ENCODE results near the gene EFS. TPM values are rescaled to one million over a fixed set of nuclear protein-coding genes. Genes with fewer than 3 reads are reported as not detected.
"Not testable (repeated sequence)": the region's sequence is repeated elsewhere in the genome, so short reads cannot be mapped to it uniquely, and the experiment has no call there.

Gene EFS
- total and polyA plus RNA-seq, 2 experiments from 2014 or later, result 9.7 to 21.9 TPM

GRCh38 chr14:23402296-23403138 is 37.5 kb upstream of the EFS start:
- Histone ChIP-seq H3K4me2 (no peak overlapping the region), H3K4me1 (ENCODE audit: insufficient read depth) (no peaks in the 10 kb centered on the region), H3K27ac (no peak overlapping the region), H3K4me3 (no peak overlapping the region), H3K9me2 (replicated peaks; ENCODE audit: insufficient read depth) (no peaks in the 10 kb centered on the region), H4K20me1 (ENCODE audit: insufficient read depth, poor library complexity, severe bottlenecking) (no peaks in the 10 kb centered on the region), H3K79me2 (no peaks in the 10 kb centered on the region), H2AFZ (no peak overlapping the region), H3K9me3 (ENCODE audit: low read depth) (no peaks in the 10 kb centered on the region), H3K36me3 (replicated peaks; ENCODE audit: insufficient read depth, low read depth) (no peaks in the 10 kb centered on the region), H3K27me3 (no peaks in the 10 kb centered on the region)
- TF ChIP-seq EZH2 (IDR thresholded peaks at IDR 0.05; ENCODE audit: borderline replicate concordance) (no peak), EZH2phosphoT487 (IDR thresholded peaks at IDR 0.05; ENCODE audit: low read depth, severe bottlenecking, unreplicated experiment) (no peak), CTCF (IDR thresholded peaks at IDR 0.05; ENCODE audit: poor library complexity) (no peak)
- peak; percentile 26 for DNase-seq (ENCODE audit: low spot score)
- WGBS (ENCODE audit: low lambda C conversion rate, missing lambda C conversion rate), result 61% methylated on average over 22 of the region's 25 CpGs

DNA sequence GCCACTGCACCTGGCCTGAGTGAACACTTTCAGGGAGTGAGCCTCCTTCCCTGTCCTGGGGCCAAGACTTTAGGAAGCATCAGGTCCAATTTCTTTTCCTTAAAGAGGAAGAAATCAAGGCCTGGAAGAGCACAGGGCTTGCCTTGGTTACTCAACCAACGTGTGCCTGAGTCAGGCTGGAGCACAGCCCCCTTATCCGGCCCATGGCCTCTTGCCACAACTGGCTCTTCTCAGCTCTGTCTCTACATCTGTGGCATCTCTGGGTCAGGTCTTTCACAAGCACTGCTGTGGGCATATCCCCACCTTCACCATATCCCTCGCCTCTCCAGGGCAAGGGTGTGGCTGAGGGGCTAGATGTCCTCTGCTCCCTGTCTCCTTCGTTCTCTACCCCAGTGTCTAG is 36.3 kb upstream of the EFS start:
- H3K27ac ChIP-seq, result no peak overlapping the region
- H3K9me3 ChIP-seq (ENCODE audit: low read depth), result no peaks in the 10 kb centered on the region
- no peak overlapping the region for H2AFZ ChIP-seq
- H3K9me2 ChIP-seq (replicated peaks; ENCODE audit: insufficient read depth), result no peaks in the 10 kb centered on the region
- no peaks in the 10 kb centered on the region for H3K4me1 ChIP-seq (ENCODE audit: insufficient read depth)
- no peak for DNase-seq (ENCODE audit: low spot score)
- TF ChIP-seq CTCF (IDR thresholded peaks at IDR 0.05; ENCODE audit: poor library complexity) (no peak), EZH2 (IDR thresholded peaks at IDR 0.05; ENCODE audit: borderline replicate concordance) (no peak), EZH2phosphoT487 (IDR thresholded peaks at IDR 0.05; ENCODE audit: low read depth, severe bottlenecking, unreplicated experiment) (no peak)
- no peak overlapping the region for H3K4me2 ChIP-seq
- no peaks in the 10 kb centered on the region for H3K27me3 ChIP-seq
- 93% methylated on average over 4 of the region's 4 CpGs for WGBS (ENCODE audit: low lambda C conversion rate, missing lambda C conversion rate)
- H3K4me3 ChIP-seq, result no peak overlapping the region
- H4K20me1 ChIP-seq (ENCODE audit: insufficient read depth, poor library complexity, severe bottlenecking), result no peaks in the 10 kb centered on the region
- no peaks in the 10 kb centered on the region for H3K79me2 ChIP-seq
- no peaks in the 10 kb centered on the region for H3K36me3 ChIP-seq (replicated peaks; ENCODE audit: insufficient read depth, low read depth)

GRCh38 chr14:23400496-23401149 is 35.7 kb upstream of the EFS start:
- not testable (repeated sequence) for DNase-seq (ENCODE audit: low spot score); H3K36me3 ChIP-seq (replicated peaks; ENCODE audit: insufficient read depth, low read depth)
- 94% methylated on average over 16 of the region's 16 CpGs for WGBS (ENCODE audit: low lambda C conversion rate, missing lambda C conversion rate)

GRCh38 chr14:23399591-23399990 is 34.6 kb upstream of the EFS start:
- no peaks in the 10 kb centered on the region for H4K20me1 ChIP-seq (ENCODE audit: insufficient read depth, poor library complexity, severe bottlenecking)
- H3K4me1 ChIP-seq (ENCODE audit: insufficient read depth), result no peaks in the 10 kb centered on the region
- H3K9me3 ChIP-seq (ENCODE audit: low read depth), result no peaks in the 10 kb centered on the region
- TF ChIP-seq CTCF (IDR thresholded peaks at IDR 0.05; ENCODE audit: poor library complexity) (no peak), EZH2 (IDR thresholded peaks at IDR 0.05; ENCODE audit: borderline replicate concordance) (no peak)
- H3K36me3 ChIP-seq (replicated peaks; ENCODE audit: insufficient read depth, low read depth), result no peaks in the 10 kb centered on the region
- H3K27me3 ChIP-seq, result no peaks in the 10 kb centered on the region
- WGBS (ENCODE audit: low lambda C conversion rate, missing lambda C conversion rate), result 51% methylated on average over 6 of the region's 6 CpGs
- H2AFZ ChIP-seq, result no peak overlapping the region
- DNase-seq (ENCODE audit: low spot score), result peak; percentile 32
- no peaks in the 10 kb centered on the region for H3K9me2 ChIP-seq (replicated peaks; ENCODE audit: insufficient read depth)
- H3K79me2 ChIP-seq, result no peaks in the 10 kb centered on the region
- no peak overlapping the region for H3K4me3 ChIP-seq
- H3K4me2 ChIP-seq, result no peak overlapping the region
- no peak overlapping the region for H3K27ac ChIP-seq

More at GRCh38 chr14:23400496-23401149, 35.7 kb upstream of the EFS start:
- not testable (repeated sequence) for H3K4me3 ChIP-seq; H3K27me3 ChIP-seq; H3K9me2 ChIP-seq (replicated peaks; ENCODE audit: insufficient read depth); H3K79me2 ChIP-seq; H4K20me1 ChIP-seq (ENCODE audit: insufficient read depth, poor library complexity, severe bottlenecking); H3K4me2 ChIP-seq; H3K27ac ChIP-seq; H2AFZ ChIP-seq; H3K9me3 ChIP-seq (ENCODE audit: low read depth); H3K4me1 ChIP-seq (ENCODE audit: insufficient read depth)
